NCI-H345 treated with DMSO at 0.1 percent for 48 hours (cell line): ENCODE measurements around the gene DCAF12.
A peak's percentile ranks its signal among the peaks of the same experiment; 100 is the strongest.
"Not testable (repeated sequence)": the region's sequence is repeated elsewhere in the genome, so short reads cannot be mapped to it uniquely, and the experiment has no call there.

Experiments
- DNase-seq: peaks from one replicate; lab custom pipeline; 2025; ENCODE audit not compliant: unreplicated experiment; lab: John Stamatoyannopoulos, UW

Gene DCAF12

DNA sequence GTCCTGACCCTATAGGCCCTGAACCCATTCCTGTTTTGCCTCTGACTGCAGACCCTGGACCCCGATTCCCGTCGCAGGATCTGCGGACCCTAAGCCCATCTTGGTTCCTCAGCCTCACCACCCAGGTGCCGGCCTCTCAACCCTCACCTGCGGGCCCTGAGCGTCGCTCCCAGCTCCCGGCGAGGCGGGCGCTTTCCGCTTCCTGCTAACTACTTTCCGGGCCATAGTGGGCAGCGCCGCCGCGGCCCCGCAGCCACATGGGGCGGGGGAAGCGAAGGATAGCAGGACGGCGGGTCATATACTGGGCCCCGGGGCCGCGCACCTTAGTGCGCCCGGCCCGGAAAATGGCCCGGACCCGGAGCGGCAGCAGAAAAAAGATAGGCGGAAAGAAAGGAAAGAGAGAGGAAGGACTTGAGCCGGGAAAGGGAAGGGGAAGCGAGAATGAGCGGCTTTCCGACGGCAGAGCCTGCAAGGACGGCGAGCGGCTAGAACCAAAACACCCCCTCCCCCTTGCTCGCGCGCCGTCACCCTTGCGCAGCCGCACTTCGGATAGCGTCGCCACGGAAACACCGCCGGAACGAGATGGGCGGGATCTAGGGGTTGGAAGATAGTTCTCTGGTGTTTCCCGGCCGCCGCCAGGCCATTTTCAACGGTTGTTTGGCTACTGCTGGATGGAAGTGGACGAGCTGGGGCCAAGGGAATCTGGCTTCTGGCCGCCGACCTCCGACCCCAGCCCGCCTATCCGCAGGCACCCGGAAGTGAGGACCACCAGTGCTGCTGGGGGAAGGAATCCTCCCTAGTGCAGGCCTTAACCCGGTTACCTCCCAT is at the start of gene DCAF12:
Gene DCAF12, minus strand, starts transcription at position 492 of the 828 bp plus-strand sequence. Its CDS starts 267 bp downstream, at position 225.
- peak; percentile 69 for DNase-seq

DNA sequence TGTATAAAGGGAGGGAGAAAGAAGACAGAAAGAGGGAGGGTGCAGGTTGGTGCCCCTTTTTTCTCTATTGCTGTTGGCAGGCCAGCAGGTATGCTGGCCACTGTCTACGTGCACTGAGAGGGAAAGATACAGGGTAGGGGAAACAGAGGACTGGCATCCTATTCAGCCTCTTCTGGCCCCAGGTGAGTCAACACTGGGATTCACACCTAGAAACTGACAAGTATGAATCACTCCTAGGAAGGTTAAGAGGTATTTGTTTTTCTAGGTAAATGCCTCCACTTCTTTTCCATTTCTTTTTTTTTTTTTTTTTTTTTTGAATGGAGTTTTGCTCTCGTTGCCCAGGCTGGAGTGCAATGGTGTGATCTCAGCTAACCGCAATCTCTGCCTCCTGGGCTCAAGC is 49.6 kb upstream of the DCAF12 start:
- DNase-seq, result no peak

DNA sequence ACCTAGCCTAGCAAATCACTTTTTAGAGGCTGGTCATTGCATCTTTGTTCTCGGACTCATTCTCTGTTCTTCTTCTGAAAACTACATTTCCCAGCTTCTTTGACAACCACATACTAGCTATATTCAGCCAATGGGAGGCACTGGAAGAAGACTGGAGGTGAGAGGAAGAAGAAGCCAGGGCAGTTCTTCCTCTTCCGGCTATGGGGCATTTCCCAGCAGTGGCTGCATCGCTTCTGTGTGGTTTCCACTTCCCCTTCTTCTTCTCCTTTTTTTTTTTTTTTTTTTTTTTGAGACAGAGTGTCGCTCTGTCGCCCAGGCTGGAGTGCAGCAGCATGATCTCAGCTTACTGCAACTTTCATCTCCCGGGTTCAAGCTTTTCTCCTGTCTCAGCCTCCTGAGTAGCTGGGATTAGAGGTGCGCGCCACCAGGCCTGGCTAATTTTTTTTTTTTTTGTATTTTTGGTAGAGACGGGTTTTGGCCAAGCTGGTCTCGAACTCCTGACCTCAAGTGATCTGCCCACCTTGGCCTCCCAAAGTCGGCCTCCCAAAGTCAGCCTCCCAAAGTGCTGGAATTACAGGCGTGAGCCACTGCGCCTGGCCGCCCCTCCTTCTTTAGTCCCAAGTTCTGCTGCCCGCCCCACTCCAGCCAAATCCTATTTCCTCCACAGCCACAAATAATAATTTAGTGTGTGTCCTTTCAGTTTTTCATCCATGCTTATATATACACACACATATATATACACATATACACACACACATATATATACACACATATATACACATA is 45.4 kb upstream of the DCAF12 start:
- no peak for DNase-seq

DNA sequence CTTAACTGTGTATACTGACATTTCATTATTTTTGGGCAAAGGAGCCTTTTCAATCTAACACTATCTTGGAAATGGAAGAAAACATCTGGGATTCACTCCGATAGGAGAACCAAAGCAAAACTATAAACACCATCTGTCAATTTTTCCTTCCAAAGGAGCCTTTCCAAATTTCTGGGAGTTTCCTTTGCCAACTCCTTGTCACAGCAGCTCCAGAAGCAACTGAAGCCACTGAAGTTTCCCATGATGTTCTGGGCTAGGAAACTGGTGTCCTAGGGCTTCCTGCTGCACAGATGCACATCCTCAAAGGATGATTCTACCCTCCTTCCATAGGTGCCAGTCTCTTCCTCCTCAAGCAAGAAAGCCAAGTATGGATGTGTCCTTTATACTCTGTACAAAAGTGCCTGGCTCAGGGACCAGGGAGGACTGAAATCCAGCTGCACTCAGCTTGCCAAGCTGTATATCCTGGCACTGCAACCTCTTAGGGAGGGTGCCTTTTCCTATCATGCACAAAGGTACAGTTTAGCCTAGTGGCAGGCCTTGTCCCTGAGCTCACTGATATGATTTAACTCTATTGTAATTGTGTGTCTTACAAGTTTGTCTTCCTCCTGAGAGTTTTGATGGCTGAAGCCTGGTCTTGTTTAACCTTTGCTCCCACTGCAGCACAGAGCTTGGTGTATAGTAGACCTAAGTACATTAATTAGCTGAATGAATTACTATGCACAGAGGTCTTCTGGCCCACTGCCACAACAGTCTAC is 43.9 kb upstream of the DCAF12 start:
- no peak for DNase-seq

DNA sequence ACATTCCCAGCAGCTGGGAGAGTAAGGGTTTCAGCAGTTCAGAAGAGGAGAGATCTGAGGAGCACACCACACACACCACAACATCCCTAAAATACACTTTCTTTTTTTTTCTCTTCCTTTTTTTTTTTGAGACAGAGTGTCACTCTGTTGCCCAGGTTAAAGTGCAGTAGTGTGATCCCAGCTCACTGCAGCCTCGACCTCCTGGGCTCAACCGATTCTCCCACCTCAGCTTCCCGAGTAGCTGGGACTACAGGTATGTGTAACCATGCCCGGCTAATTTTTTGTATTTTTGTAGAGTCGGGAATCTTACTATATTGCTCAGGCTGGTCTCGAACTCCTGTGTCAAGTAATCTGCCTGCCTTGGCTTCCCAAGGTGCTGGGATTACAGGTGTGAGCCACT is 42.6 kb upstream of the DCAF12 start:
- no peak for DNase-seq

DNA sequence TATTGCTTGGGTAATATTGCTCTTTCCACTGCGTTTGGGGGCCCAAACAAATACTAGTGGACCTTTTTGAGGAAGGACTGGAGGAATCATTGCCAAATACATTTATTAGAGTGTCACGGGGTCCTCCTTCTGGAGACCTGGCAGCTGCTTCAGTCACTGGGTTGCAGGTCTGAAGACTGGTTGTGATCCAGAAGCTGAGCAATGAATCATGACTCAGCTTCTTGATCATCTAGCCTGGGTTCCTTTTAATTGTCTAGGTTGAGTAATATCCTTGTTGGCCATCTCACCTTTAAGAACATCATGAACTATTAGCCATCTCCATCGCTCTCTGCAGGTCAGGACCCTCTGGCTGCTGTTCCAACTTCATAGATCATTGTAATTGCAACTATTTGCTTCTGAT is 36.9 kb upstream of the DCAF12 start:
- DNase-seq, result no peak

DNA sequence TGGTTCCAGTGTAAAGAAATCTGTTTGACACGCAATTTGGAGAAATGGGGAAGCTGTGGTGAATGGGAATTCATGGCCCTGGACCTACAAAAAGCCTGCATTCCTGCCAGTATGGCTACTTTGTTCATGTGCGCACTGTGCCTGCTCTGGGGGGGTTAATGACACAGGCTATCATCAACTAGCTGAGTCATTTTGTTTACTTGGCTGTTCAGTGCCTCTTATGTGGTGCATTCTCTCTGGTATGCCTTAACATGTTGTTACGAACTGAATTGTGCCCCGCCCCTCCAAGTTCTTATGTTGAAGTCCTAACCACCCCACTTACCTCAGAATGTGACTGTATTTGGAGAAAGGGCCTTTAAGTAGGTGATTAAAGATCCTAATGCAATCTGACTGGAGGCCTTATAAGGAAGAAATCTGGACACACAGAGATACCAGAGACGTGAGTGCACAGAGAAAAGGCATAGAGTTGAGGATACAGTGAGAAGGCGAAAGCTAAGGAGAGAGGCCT is 31.9 kb upstream of the DCAF12 start:
- peak; percentile 53 for DNase-seq

DNA sequence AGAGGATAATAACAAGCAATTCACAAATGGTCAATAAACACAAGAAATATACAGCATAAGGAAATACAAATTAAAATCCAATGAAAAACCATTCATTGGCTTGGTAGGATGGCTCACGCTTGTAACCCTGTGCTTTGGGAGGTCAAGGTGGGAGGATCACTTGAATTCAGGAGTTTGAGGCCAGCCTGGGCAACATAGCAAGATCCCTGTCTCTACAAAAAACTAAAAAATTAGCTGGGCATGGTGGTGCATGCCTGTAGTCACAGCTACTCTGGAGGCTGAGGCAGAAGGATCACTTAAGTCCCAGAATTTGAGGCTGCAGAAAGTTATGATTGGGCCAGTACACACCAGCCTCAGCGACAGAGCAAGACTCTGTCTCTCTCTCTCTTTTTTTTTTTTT is 31.4 kb upstream of the DCAF12 start:
- no peak for DNase-seq

DNA sequence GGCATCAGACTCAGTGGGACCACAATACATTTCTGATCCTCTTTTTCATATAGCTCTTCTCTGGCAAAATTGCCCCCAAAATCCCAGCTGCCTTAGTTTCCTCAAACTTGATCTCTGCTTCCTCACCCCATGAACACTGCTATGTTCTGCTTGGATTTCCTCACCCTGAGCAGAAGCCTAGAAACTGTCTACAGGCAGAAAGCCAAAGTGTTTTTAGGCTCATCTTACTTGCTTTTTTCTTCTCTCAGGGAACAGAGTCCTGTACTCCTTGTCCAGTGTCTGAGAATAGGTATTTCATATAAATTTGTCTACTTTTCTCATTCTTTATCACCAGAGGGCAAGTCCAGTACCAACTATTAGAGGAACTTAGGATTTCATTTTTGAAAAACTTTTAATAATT is 30.8 kb upstream of the DCAF12 start:
- no peak for DNase-seq

DNA sequence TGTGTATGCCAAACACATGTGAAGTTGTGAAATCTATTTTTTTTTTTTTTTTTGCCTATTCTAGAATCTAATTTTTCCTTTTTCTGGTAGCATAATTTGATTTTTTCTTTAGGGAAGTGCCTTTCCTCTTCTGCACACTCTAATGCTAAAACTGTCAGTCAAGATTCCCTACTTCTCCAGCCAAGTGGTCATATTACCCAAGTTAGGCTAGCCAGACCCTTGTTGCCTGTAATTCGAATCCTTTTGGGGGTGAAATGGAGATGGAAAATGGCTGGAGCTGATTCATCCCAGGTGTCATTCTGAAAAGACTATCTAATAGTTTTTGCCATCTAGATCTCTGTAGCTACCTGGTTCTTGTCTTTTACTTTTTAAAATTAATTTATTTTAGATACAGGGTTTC is 27.6 kb upstream of the DCAF12 start:
- no peak for DNase-seq

DNA sequence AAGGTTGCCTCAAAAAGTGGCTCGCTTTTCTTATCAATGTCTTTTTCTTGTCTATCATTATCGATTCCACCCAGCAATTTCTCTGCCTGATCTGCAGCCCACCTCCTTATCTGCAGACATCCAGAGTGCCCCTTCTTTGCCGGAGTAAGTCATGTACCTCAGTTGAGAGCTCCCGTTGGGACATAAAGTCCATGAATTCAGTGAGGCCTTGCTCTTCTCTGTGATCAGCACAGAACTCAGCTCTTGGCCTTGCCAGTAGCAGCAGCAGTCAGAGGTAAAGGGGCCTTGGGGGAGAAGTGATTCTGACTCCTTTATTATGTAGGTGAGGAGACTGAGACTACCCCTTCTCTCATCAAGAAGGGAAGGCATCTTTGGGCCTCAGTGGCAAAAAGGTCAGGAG is 24.9 kb upstream of the DCAF12 start:
- no peak for DNase-seq

DNA sequence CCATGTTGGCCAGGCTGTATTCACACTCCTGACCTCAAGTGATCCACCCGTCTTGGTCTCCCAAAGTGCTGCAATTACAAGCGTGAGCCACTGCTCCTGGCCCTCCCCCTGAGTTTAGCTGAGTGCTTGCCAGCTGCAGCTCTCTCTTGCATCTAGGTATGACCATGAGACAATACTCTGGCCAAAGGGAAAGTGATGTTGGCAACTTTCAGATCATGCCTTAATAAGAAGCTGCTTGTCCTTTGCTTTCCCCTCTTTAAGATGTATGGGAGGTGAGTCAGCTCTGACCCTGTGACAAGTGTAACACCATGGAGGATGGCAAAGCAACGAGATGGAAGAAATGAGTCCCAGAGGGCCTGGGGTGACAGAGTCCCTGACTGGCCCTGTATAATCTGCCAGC is 18.7 kb upstream of the DCAF12 start:
- no peak for DNase-seq

DNA sequence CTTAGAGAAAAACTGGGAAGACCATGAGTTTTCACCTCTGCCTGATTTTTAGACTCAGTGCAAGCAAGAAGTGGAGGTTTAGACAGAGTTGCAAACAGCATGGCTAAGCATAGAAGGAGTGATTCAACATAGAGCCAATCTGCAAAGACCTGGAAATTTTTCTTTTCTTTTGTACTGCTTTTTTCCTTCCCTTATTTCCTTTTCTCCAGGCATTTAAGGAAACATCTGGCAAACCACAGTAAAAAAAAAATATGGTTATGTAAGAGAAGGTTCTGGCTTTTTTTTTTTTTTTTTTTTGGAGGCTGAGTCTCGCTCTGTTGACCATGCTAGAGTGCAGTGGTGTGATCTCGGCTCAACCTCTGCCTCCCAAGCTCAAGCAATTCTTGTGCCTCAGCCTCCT is 16.6 kb upstream of the DCAF12 start:
- no peak for DNase-seq

DNA sequence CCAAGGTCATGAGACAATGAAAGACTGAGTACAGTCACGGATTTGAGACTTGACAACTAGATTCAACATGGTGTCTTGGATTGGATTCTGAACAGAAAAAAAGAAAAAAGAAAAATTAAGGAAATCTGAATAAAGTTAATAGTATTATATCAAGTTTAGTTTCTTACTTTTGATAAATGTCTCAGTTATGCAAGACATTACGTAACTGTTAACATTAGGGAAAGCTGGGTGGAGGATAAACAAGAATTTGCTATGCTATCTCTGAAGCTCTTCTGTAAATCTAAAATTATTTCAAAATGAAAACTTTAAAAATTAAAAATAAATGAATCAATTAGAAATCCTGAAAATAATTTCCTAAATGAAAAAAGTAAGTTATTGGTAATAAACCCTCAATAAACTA is 14.4 kb upstream of the DCAF12 start:
- no peak for DNase-seq

DNA sequence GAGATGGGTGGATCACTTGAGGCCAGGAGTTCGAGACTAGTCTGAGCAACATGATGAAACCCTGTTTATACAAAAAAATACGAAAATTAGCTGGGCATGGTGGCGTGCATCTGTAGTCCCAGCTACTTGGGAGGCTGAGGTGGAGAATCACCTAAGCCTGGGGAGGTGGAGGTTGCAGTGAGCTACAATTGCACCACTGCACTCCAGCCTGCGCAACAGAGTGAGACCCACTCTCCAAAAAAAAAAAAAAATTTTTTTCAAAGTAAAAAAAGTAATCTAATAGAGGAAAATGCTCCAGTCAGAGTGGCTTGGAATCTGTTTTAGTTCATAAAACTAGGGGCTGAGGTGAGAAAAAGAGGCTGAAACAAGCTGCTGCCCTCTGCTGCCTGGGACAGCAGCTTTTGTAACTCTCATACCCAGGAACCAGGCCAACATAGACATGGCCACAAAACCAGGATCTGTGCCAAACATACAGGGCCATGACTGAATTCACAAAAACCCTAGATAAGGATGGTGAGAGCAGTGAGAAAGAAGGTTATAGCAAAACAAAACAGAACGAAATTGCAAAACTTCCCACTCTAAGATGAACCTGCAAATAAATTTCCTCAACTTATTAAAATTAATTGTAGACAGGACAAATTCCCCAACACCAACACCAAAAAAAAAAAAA is 13.1 kb upstream of the DCAF12 start:
- DNase-seq, result no peak

DNA sequence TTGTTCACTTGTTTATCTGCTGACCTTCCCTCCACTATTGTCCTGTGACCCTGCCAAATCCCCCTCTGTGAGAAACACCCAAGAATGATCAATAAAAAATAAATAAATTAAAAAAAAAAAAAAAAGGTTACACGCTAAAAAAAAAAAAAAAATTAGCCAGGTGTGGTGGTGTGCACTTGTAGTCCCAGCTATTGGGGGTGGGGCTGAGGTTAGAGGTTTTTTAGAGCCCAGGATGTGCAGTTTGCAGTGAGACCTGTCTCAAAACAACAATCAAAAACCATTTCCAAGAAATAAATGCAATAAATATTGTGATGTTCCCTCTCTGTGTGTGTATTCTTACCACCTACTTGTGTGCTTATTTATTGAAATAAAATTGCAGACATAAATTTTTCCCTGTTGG is 12.1 kb upstream of the DCAF12 start:
- DNase-seq, result not testable (repeated sequence)

DNA sequence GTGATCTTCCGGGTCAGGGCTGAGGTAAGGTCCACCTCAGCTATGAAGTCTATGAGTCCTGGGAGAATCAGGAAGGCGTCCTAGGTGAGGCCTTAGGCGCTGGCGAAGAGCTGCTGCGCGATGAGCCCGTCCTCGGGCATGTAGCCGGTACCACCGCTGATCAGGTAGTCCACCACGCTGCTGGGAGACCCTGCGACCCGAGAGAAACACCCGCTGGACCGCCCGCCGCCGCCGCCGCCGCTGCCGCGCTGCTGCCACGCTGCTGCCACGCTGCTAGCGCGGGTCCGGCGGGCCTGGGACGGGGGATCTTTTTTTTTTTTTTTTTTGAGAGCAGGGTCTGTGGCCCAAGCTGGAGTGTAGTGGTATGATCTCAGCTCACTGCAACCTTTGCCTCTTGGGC is 8.0 kb upstream of the DCAF12 start:
- no peak for DNase-seq

DNA sequence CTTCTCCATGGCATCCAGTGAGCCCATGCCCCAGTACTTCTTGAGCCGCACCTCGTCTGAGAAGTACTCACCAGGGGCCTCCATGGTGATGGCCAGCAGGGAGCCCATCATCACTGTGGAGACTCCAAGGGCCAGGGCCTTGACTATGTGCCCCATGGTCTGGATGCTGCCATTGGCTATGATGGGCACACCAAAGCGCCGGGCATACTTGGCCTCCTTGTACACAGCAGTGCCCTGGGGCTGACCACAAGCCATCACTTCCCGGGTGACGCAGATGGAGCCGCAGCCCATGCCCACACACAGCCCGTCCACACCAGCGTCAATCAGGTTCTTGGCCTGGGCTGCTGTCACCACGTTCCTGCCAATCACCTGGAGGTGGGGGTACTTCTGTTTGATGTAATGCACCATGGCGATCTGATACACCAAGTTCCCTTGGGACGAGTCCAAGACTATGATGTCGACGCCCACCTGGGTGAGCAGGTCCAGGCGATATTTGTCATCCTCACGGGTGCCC is 7.0 kb upstream of the DCAF12 start:
- DNase-seq, result no peak

DNA sequence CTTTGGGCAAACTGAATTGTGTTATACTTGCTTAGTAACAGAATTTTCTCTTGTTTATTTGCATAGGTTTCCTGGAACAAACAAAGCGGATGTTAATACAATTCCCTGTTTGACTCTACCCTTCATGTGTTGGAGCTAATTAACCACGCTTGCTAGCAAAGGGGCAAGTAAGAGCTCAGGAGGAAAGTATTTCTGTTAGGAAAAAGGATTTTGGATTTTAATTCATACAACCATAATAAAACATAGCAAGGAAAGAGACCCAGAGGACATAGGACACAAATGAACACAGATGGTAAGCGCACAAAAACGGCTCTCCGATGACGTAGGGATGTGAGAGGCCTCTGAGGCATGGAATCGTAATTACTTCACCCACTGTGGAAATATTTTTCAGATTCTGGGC is 5.1 kb upstream of the DCAF12 start:
- no peak for DNase-seq

DNA sequence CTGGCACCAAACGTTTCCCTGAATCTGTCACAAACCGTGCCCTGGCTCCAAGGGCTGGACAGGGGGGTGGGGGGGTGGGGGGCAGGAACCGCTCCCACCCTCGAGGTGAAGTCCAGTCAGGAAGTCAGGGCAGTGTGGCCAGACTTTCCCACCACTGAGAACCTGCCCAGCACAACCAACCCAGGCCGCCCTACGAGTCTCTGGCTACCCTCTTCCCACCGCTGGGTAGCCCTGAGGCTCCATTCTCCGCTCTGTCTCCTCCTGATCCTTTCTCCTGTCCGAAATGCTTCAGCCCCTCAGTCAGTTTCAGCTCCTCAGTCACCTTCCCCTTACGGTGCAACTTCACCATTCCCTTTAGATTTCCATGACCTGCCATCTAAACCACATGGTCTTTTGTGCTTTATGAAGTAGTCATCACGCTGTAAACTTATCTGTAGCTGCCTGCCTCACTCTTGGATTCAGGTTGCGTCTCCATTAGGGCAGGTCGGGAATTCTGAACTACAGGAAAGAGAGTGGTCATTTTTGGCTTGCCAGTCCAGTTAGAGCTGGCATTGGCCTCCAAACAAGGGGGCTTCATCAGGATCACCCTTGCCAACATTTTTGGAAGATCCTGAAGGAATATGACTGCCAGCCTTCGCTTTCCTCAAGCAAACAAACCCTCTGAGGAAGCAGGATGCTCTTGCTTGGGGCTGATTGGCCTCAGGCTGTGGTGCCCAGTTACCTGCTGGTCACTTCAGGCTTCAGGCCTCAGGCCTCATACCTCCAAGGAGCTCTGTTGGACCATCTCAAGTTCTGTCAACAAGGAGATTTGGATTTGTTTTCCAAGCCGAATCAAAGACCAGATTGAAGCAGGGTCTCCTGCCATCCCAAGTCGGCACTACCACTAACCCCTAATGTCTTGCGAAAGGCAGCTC is 794 bp upstream of the DCAF12 start:
- DNase-seq, result no peak
